ENCODE data around the gene SLC34A1. TPM values are rescaled to one million over a fixed set of nuclear protein-coding genes. Genes with fewer than 3 reads are reported as not detected.
A peak's percentile ranks its signal among the peaks of the same experiment; 100 is the strongest.

The SLC34A1 gene
- total RNA-seq, 1 experiment from 2014 or later = 0.19 TPM

- no TSS peak for BruUV-seq (replicated peaks)
- intact Hi-C loops (cut with micrococcal nuclease; ENCODE audit: unreplicated experiment) = no loop called here
- Mint-ChIP-seq H3K27me3 (ENCODE audit: unreplicated experiment) (no peaks in the 10 kb centered on the region), H3K4me3 (ENCODE audit: low read depth, unreplicated experiment) (no peak overlapping the region), H3K36me3 (ENCODE audit: insufficient read depth, unreplicated experiment) (peaks cover 13% of the 10 kb centered on the region), H3K27ac (ENCODE audit: unreplicated experiment) (no peak overlapping the region), H3K9me3 (ENCODE audit: low read depth, unreplicated experiment) (no peaks in the 10 kb centered on the region), H3K4me1 (ENCODE audit: low read depth, unreplicated experiment) (peaks cover 36% of the 10 kb centered on the region)
- no peak for DNase-seq
- CTCF ChIA-PET = interaction anchor here (1.1 kb wide), 1 partner anchor 16 kb away, joined by 4 read pairs; no protein-coding TSS in a partner anchor
- no peak for TF ChIP-seq CTCF (IDR thresholded peaks at IDR 0.05; ENCODE audit: unreplicated experiment)
Measured at GRCh38 chr5:177385720-177386119, 1.5 kb downstream of the SLC34A1 start.

GRCh38 chr5:177386542-177386941 lies 2.3 kb downstream of the SLC34A1 start:
- CTCF ChIA-PET = interaction anchor here (0.5 to 1.1 kb wide), 4 partner anchors 15 to 1317 kb away, joined by 3 to 5 read pairs (median 4); no protein-coding TSS in a partner anchor
- no peak for TF ChIP-seq CTCF (IDR thresholded peaks at IDR 0.05; ENCODE audit: unreplicated experiment)
- BruUV-seq (replicated peaks) = no TSS peak
- H3K27ac Mint-ChIP-seq (ENCODE audit: unreplicated experiment) = no peak overlapping the region
- intact Hi-C loops (cut with micrococcal nuclease; ENCODE audit: unreplicated experiment) = no loop called here
- H3K4me1 Mint-ChIP-seq (ENCODE audit: low read depth, unreplicated experiment) = peaks cover 45% of the 10 kb centered on the region
- H3K9me3 Mint-ChIP-seq (ENCODE audit: low read depth, unreplicated experiment) = no peaks in the 10 kb centered on the region
- H3K4me3 Mint-ChIP-seq (ENCODE audit: low read depth, unreplicated experiment) = no peak overlapping the region
- peaks cover 17% of the 10 kb centered on the region for H3K36me3 Mint-ChIP-seq (ENCODE audit: insufficient read depth, unreplicated experiment)
- DNase-seq = no peak
- H3K27me3 Mint-ChIP-seq (ENCODE audit: unreplicated experiment) = no peaks in the 10 kb centered on the region

GRCh38 chr5:177387405-177387804 lies 3.2 kb downstream of the SLC34A1 start:
- no peak for TF ChIP-seq CTCF (IDR thresholded peaks at IDR 0.05; ENCODE audit: unreplicated experiment)
- no peaks in the 10 kb centered on the region for H3K27me3 Mint-ChIP-seq (ENCODE audit: unreplicated experiment)
- no peaks in the 10 kb centered on the region for H3K9me3 Mint-ChIP-seq (ENCODE audit: low read depth, unreplicated experiment)
- CTCF ChIA-PET = interaction anchor here (1.0 kb wide), 1 partner anchor 297 kb away, joined by 5 read pairs; no protein-coding TSS in a partner anchor
- no peak overlapping the region for H3K4me3 Mint-ChIP-seq (ENCODE audit: low read depth, unreplicated experiment)
- no peak for DNase-seq
- H3K4me1 Mint-ChIP-seq (ENCODE audit: low read depth, unreplicated experiment) = peaks cover 41% of the 10 kb centered on the region
- H3K27ac Mint-ChIP-seq (ENCODE audit: unreplicated experiment) = no peak overlapping the region
- BruUV-seq (replicated peaks) = no TSS peak
- intact Hi-C loops (cut with micrococcal nuclease; ENCODE audit: unreplicated experiment) = no loop called here
- H3K36me3 Mint-ChIP-seq (ENCODE audit: insufficient read depth, unreplicated experiment) = peaks cover 19% of the 10 kb centered on the region

GRCh38 chr5:177388521-177389052 lies 4.4 kb downstream of the SLC34A1 start:
- intact Hi-C loops (cut with micrococcal nuclease; ENCODE audit: unreplicated experiment) = no loop called here
- DNase-seq = no peak
- CTCF ChIA-PET = interaction anchor here (0.8 to 5.3 kb wide), 10 partner anchors 10 to 109 kb away, joined by 3 to 94 read pairs (median 18); partner anchors contain the start of genes MXD3, PDLIM7, PRELID1 and RAB24
- Mint-ChIP-seq H3K27ac (ENCODE audit: unreplicated experiment) (peak overlapping the region; percentile 75), H3K9me3 (ENCODE audit: low read depth, unreplicated experiment) (no peaks in the 10 kb centered on the region), H3K4me3 (ENCODE audit: low read depth, unreplicated experiment) (peak overlapping the region; percentile 51), H3K36me3 (ENCODE audit: insufficient read depth, unreplicated experiment) (peaks cover 19% of the 10 kb centered on the region), H3K27me3 (ENCODE audit: unreplicated experiment) (no peaks in the 10 kb centered on the region), H3K4me1 (ENCODE audit: low read depth, unreplicated experiment) (peaks cover 38% of the 10 kb centered on the region)
- no TSS peak for BruUV-seq (replicated peaks)
- TF ChIP-seq CTCF (IDR thresholded peaks at IDR 0.05; ENCODE audit: unreplicated experiment) = no peak

Measured in Calu3 (cell line).